IMR-90 (cell line): Measurements from ENCODE around the gene ZSCAN5C.

Source experiments
- CEBPB ChIP-seq: IDR thresholded peaks from 2 replicates; pipeline ENCODE4 v1.6.1; 2012; ENCODE audit warnings: low read depth, low read length, improper control_type of control experiment
- MAZ ChIP-seq: IDR thresholded peaks from 2 replicates; pipeline ENCODE4 v1.6.1; 2012; ENCODE audit warnings: low read depth, mild to moderate bottlenecking, low read length, improper control_type of control experiment, moderate library complexity, borderline replicate concordance
- POLR2A ChIP-seq: IDR thresholded peaks from 2 replicates; pipeline ENCODE4 v1.6.1; 2012; ENCODE audit warnings: mild to moderate bottlenecking, low read depth, low read length
- RCOR1 ChIP-seq: IDR thresholded peaks from 2 replicates; pipeline ENCODE4 v1.6.1; 2012; ENCODE audit warnings: mild to moderate bottlenecking, low read length, improper control_type of control experiment; ENCODE audit not compliant: insufficient replicate concordance
- TF ChIP-seq, protein P1 (sequence below): conservative IDR thresholded peaks from 2 replicates; pipeline ENCODE4 v1.5.1; 2012; ENCODE audit warnings: mild to moderate bottlenecking, low read depth, low read length, improper control_type of control experiment

GRCh38 chr19:56209091-56209490 is 7.0 kb downstream of the ZSCAN5C start:
- TF ChIP-seq POLR2A, result no peak
- TF ChIP-seq, protein P1, sequence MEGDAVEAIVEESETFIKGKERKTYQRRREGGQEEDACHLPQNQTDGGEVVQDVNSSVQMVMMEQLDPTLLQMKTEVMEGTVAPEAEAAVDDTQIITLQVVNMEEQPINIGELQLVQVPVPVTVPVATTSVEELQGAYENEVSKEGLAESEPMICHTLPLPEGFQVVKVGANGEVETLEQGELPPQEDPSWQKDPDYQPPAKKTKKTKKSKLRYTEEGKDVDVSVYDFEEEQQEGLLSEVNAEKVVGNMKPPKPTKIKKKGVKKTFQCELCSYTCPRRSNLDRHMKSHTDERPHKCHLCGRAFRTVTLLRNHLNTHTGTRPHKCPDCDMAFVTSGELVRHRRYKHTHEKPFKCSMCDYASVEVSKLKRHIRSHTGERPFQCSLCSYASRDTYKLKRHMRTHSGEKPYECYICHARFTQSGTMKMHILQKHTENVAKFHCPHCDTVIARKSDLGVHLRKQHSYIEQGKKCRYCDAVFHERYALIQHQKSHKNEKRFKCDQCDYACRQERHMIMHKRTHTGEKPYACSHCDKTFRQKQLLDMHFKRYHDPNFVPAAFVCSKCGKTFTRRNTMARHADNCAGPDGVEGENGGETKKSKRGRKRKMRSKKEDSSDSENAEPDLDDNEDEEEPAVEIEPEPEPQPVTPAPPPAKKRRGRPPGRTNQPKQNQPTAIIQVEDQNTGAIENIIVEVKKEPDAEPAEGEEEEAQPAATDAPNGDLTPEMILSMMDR, result no peak
- no peak for TF ChIP-seq MAZ
- TF ChIP-seq CEBPB, result no peak
- no peak for TF ChIP-seq RCOR1
